Natural killer cell (primary cell): Measurements from ENCODE around the gene DPEP2NB. TPM values are rescaled to one million over a fixed set of nuclear protein-coding genes. Genes with fewer than 3 reads are reported as not detected.
"Not testable (repeated sequence)": the region's sequence is repeated elsewhere in the genome, so short reads cannot be mapped to it uniquely, and the experiment has no call there.

Experiments used
- ATAC-seq, 3 donors: fragments of 150-1000 bp in 2 of 3; fragments of 200-7000 bp in 1 of 3; cut with Tn5 transposase; 1 replicate in 1 of 3; 2 replicates in 2 of 3; pipeline ENCODE4 v1.10.0; 2021; ENCODE audit warnings: mild to moderate bottlenecking in 2 of 3, moderate library complexity in 2 of 3
- DNase-seq, 2 donors: peaks; one replicate each; pipeline versions ENCODE4 v3.0.0 to v3.0.0-alpha.2; 2013 to 2021; ENCODE audit warnings: mixed read lengths in 1 of 2
- H3K27ac ChIP-seq: one replicate; pipeline ENCODE4 v1.5.1; 2013; ENCODE audit warnings: mild to moderate bottlenecking, low read length
- H3K27me3 ChIP-seq: one replicate; pipeline ENCODE4 v1.6.1; 2013; ENCODE audit warnings: low read length; ENCODE audit not compliant: control insufficient read depth, insufficient read depth
- H3K36me3 ChIP-seq: one replicate; pipeline ENCODE4 v1.6.1; 2013; ENCODE audit warnings: low read length; ENCODE audit not compliant: control insufficient read depth, insufficient read depth
- H3K4me1 ChIP-seq: one replicate; pipeline ENCODE4 v1.6.1; 2013; ENCODE audit warnings: low read length; ENCODE audit not compliant: control insufficient read depth, insufficient read depth
- H3K4me3 ChIP-seq: one replicate; pipeline ENCODE4 v1.5.1; 2013; ENCODE audit warnings: low read length
- H3K9me3 ChIP-seq: one replicate; pipeline ENCODE4 v1.6.1; 2013; ENCODE audit warnings: low read length; ENCODE audit not compliant: control insufficient read depth, insufficient read depth
- H3K27ac Mint-ChIP-seq, 2 donors: one replicate each; pipeline ENCODE4 v1.8.0; 2022; ENCODE audit warnings: mild to moderate bottlenecking in 2 of 2, mixed read lengths in 2 of 2, moderate library complexity in 1 of 2
- H3K27me3 Mint-ChIP-seq, 2 donors: one replicate each; pipeline ENCODE4 v1.8.0; 2022; ENCODE audit warnings: low read depth in 2 of 2, mixed read lengths in 2 of 2
- H3K36me3 Mint-ChIP-seq: one replicate; pipeline ENCODE4 v1.8.0; 2022; ENCODE audit warnings: mixed read lengths
- H3K4me1 Mint-ChIP-seq, 2 donors: one replicate each; pipeline ENCODE4 v1.8.0; 2022; ENCODE audit warnings: mixed read lengths in 2 of 2
- H3K4me3 Mint-ChIP-seq: one replicate; pipeline ENCODE4 v1.8.0; 2022; ENCODE audit warnings: mild to moderate bottlenecking, moderate library complexity, mixed read lengths
- H3K9me3 Mint-ChIP-seq, 2 donors: one replicate each; pipeline ENCODE4 v1.8.0; 2022; ENCODE audit warnings: mixed read lengths in 2 of 2
- WGBS: methylation state at CpG from one replicate; pipeline ENCODE4 v1.1.7; 2013; ENCODE audit warnings: missing lambda C conversion rate; ENCODE audit not compliant: insufficient coverage; 5-methylcytosine and 5-hydroxymethylcytosine counted together
- intact Hi-C: fragments of 100-400 bp; cut with micrococcal nuclease; formaldehyde crosslinking; loops from one replicate; pipeline ENCODE4 v1.14.2; 2022
- total RNA-seq, 4 donors: library from RNA; stranded (reverse); fragments of 120-200 nt in 1 of 4; gene quantifications; one replicate each; pipeline versions ENCODE4 v1.2.3 to v1.2.4, GENCODE V29; 2013 to 2022
- TF ChIP-seq, protein P1 (sequence below): fragments of 200-600 bp; IDR thresholded peaks from one replicate; pipeline ENCODE4 v1.8.0; 2022; ENCODE audit warnings: antibody characterized with exemption

Gene DPEP2NB
- total RNA-seq, 3 donors from 2014 or later (not counting 1 experiment from before 2014, with no cell fraction given): not detected

DNA sequence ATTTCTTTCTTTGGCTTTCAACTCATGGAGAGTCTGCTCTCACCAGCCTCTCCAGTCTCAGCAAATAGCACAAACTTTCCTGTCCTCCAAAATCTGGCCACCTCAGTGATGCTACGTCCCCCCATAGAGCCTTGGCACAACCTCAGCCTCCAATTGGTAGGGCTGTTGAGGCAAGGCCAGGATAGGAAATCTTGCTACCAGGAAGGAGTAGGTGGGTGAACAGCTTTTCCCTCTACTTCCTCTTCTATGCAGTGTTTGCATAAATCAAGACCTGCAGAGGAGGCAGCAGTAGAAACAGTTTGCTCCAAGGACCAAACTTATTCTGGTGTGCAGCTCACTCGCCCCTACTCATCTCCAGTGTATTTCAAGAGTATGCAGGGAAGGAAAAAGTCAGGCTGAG is 15.7 kb downstream of the DPEP2NB start:
- peak overlapping the region; percentile 84 to 96 for H3K27ac Mint-ChIP-seq
- intact Hi-C loops: no loop called here
- peak overlapping the region; percentile 81 for H3K4me3 Mint-ChIP-seq
- H3K9me3 Mint-ChIP-seq: no peaks in the 10 kb centered on the region
- Histone ChIP-seq H3K36me3 (no peaks in the 10 kb centered on the region), H3K27me3 (no peaks in the 10 kb centered on the region), H3K9me3 (peaks cover 4% of the 10 kb centered on the region), H3K4me1 (peaks cover 69% of the 10 kb centered on the region), H3K27ac (peak overlapping the region; percentile 80), H3K4me3 (no peak overlapping the region)
- peaks cover 33 to 42% of the 10 kb centered on the region in 2 donors for H3K4me1 Mint-ChIP-seq
- DNase-seq: peak in 1 of 2 donors; percentile 36
- TF ChIP-seq, protein P1, sequence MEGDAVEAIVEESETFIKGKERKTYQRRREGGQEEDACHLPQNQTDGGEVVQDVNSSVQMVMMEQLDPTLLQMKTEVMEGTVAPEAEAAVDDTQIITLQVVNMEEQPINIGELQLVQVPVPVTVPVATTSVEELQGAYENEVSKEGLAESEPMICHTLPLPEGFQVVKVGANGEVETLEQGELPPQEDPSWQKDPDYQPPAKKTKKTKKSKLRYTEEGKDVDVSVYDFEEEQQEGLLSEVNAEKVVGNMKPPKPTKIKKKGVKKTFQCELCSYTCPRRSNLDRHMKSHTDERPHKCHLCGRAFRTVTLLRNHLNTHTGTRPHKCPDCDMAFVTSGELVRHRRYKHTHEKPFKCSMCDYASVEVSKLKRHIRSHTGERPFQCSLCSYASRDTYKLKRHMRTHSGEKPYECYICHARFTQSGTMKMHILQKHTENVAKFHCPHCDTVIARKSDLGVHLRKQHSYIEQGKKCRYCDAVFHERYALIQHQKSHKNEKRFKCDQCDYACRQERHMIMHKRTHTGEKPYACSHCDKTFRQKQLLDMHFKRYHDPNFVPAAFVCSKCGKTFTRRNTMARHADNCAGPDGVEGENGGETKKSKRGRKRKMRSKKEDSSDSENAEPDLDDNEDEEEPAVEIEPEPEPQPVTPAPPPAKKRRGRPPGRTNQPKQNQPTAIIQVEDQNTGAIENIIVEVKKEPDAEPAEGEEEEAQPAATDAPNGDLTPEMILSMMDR: no peak
- no peaks in the 10 kb centered on the region for H3K27me3 Mint-ChIP-seq
- no peaks in the 10 kb centered on the region for H3K36me3 Mint-ChIP-seq
- no peak for ATAC-seq
- WGBS: 69% methylated on average over 1 of the region's 2 CpGs

DNA sequence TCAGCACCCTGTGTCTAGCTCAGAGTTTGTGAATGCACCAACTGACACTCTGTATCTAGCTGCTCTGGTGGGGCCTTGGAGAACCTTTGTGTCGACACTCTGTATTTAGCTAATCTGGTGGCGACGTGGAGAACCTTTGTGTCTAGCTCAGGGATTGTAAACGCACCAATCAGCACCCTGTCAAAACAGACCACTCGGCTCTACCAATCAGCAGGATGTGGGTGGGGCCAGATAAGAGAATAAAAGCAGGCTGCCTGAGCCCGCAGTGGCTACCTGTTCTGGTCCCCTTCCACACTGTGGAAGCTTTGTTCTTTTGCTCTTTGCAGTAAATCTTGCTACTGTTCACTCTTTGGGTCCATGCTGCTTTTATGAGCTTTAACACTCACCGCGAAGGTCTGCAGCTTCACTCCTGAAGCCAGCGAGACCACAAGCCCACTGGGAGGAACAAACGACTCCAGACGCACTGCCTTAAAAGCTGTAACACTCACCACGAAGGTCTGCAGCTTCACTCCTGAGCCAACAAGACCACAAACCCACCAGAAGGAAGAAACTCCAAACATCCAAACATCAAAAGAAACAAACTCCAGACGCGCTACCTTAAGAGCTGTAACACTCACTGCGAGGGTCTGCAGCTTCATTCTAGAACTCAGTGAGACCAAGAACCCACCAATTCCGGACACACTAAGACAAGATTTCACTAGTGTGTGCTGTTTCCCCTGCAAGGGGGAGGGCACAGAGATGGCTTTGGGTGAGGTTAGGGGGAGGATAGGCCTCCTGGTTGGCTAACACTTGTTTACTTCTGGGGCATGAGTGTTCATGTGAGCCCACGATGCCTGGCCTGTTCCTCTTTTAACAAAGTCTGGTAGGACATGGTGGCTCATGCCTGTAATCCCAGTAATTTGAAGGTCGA is 16.7 kb downstream of the DPEP2NB start, which contains the start of gene DPEP2:
Gene DPEP2 (minus strand): TSS at position 706 of the 910 bp plus-strand sequence. CDS start 6,272 bp downstream, outside the sequence.
- Histone ChIP-seq H3K4me3 (peak within 1 kb of the TSS; percentile 26), H3K27ac (peak within 1 kb of the TSS; percentile 80), H3K4me1 (peaks cover 70% of the 10 kb centered on the region)
- whole genome bisulfite sequencing: 24% methylated on average over 16 of the region's 18 CpGs
- peak; percentile 95 to 97 (median 96) for ATAC-seq
- H3K36me3 ChIP-seq, H3K27me3 Mint-ChIP-seq, intact Hi-C loops, H3K9me3 Mint-ChIP-seq, H3K27me3 ChIP-seq, H3K9me3 ChIP-seq, H3K36me3 Mint-ChIP-seq: not testable (repeated sequence)
- peak; percentile 45 to 75 for DNase-seq
- peaks cover 34 to 43% of the 10 kb centered on the region in 2 donors for H3K4me1 Mint-ChIP-seq
- peak within 1 kb of the TSS; percentile 84 to 96 for H3K27ac Mint-ChIP-seq
- peak within 1 kb of the TSS; percentile 81 for H3K4me3 Mint-ChIP-seq

GRCh38 chr16:67998231-67998778 is 17.4 kb downstream of the DPEP2NB start:
- H3K36me3 ChIP-seq, H3K27me3 Mint-ChIP-seq, DNase-seq, ATAC-seq, intact Hi-C loops, H3K36me3 Mint-ChIP-seq, H3K9me3 Mint-ChIP-seq, H3K27me3 ChIP-seq, H3K9me3 ChIP-seq: not testable (repeated sequence)
- Histone ChIP-seq H3K4me1 (peaks cover 77% of the 10 kb centered on the region), H3K4me3 (peak overlapping the region; percentile 26), H3K27ac (peak overlapping the region; percentile 80)
- peak overlapping the region; percentile 84 to 96 for H3K27ac Mint-ChIP-seq
- peak overlapping the region; percentile 81 for H3K4me3 Mint-ChIP-seq
- WGBS: 96% methylated on average over 36 of the region's 36 CpGs
- peaks cover 39 to 50% of the 10 kb centered on the region in 2 donors for H3K4me1 Mint-ChIP-seq

DNA sequence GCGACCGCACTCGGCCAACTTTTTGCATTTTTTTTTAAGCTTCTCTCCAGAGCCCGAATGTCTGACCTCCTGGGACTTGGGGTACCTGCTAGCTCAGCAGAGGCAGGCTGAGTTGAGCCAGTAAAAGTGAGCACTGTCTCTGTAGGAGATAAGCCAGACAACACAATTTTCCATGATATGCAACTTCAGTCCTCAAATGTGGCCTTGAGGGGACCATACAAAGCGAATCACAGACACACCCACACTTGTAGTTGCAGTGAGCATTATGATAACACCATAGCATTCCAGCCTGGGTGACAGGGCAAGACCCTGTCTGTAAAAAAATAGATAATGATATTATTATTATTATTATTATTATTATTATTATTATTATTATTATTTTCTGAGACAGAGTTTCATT is 19.0 kb downstream of the DPEP2NB start:
- Histone ChIP-seq H3K27ac (peak overlapping the region; percentile 3), H3K4me1 (peaks cover 90% of the 10 kb centered on the region), H3K27me3 (no peaks in the 10 kb centered on the region), H3K9me3 (peaks cover 4% of the 10 kb centered on the region), H3K4me3 (no peak overlapping the region), H3K36me3 (peaks cover 2% of the 10 kb centered on the region)
- H3K4me3 Mint-ChIP-seq: no peak overlapping the region
- H3K27me3 Mint-ChIP-seq: no peaks in the 10 kb centered on the region
- intact Hi-C loops: no loop called here
- 100% methylated on average over 5 of the region's 5 CpGs for WGBS
- ATAC-seq (no peak), DNase-seq (no peak)
- TF ChIP-seq, protein P1: no peak
- no peaks in the 10 kb centered on the region for H3K9me3 Mint-ChIP-seq
- peaks cover 39 to 62% of the 10 kb centered on the region in 2 donors for H3K4me1 Mint-ChIP-seq
- no peaks in the 10 kb centered on the region for H3K36me3 Mint-ChIP-seq
- H3K27ac Mint-ChIP-seq: peak overlapping the region in 1 of 2 donors; percentile 95
